Stimulated activated CD4-positive, alpha-beta T cell treated with anti-CD3 and anti-CD28 coated beads, Interleukin-4, amount 100 ng/mL, for 1 hour (primary cell): ENCODE data around the gene IL12A.

Source experiments
- DNase-seq: peaks from one replicate; pipeline ENCODE4 v3.0.0-alpha.2; 2020

IL12A gene

DNA sequence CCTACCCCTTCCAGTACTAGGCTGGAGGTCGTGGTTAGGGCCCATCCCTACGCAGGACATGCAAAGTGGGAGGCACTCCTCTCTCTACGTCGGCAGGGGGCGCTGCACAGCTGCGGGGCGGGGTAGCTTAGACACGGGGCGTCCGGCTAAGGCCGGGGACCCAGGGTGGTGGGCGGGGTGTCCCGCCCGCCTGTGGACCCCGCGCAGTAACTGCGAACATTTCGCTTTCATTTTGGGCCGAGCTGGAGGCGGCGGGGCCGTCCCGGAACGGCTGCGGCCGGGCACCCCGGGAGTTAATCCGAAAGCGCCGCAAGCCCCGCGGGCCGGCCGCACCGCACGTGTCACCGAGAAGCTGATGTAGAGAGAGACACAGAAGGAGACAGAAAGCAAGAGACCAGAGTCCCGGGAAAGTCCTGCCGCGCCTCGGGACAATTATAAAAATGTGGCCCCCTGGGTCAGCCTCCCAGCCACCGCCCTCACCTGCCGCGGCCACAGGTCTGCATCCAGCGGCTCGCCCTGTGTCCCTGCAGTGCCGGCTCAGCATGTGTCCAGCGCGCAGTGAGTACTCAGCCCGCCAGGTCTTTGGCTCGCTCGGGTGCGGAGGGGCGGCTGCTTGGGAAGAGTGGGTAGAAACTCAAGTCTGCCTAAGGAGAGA, at the start of gene IL12A:
TSS of gene IL12A (plus strand) at position 219 of the 655 bp plus-strand sequence.
- DNase-seq = peak; percentile 80

DNA sequence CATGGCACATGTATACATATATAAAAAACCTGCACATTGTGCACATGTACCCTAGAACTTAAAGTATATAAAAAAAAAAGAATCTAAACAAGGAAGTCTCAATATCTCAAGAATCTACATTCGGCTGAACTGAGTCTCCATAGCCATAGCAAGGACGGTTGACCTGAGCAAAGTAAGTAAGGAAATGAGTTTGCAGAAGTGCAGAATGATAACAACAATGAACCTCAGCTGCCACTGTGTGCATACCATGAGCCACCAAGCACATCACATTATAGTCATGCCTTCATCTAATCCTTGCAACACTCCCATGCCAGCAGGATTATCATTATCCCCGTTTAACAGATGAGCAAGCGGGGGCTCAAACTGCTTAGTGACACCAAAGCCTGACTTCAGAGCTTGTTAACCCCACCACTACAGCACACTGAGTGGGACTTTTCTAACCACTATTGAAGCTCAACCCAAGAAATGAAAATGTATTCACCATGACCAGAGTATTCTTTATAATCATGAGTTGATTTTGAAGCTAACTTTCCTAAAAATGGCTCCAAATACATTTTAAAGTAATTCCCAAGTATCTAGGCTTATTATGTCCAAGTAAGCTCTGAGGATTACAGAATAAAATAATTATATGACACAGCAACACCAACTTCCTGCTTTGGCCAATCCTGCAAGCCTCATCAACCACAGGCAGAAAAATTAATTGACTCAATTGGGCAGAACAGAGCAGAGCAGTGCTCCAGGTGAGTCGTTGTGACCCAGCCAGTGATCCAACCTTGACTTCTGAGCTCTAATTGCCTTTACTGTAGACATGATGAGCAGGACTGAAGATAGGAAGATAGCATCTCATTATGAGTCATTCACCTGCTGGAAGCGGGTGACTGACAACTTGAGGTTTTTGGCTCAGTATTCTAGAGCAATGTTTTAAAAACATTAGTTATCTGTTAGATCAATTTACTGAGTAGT, 47.3 kb upstream of the IL12A start:
- DNase-seq = no peak

- no peak for DNase-seq
These were observed 43.9 kb upstream of the IL12A start for GRCh38 chr3:159944781-159945180.

DNA sequence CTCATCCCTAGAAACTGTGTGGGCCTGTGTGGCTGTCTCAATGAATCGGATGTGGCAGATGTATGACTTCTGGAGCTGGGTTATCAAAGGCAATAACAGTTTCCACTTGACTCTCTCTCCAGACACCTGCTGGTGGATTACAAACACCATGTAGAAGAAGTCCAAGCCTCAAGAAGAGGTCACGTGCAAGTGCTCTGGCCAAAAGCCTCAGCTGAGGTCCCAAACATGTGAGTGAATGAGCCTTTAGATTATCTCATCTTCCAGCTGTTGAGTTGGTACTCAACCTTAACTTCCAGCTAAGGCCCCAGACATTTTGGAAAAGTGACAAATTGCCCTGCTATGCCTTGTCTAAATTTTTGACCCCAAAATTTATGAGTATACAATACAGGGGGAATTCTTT, 42.7 kb upstream of the IL12A start:
- no peak for DNase-seq

DNA sequence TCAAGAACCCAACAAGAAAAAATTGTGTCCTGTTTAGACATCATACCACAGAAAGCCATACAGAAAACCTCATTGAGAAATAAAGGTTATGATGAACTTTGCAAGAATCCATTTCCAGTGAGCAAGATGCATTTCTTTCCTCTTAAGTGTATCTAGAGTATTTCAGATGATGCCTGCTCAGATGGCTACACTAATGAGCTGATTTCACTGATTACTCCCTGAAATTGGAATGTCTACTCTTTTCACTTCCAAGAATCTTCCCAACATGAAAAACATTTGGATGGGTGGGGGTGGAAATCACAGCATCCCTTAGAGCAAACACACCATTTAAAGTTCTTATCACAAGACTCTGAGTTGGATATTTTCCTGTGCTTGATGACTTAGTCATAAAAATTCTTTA, 41.4 kb upstream of the IL12A start:
- no peak for DNase-seq

DNA sequence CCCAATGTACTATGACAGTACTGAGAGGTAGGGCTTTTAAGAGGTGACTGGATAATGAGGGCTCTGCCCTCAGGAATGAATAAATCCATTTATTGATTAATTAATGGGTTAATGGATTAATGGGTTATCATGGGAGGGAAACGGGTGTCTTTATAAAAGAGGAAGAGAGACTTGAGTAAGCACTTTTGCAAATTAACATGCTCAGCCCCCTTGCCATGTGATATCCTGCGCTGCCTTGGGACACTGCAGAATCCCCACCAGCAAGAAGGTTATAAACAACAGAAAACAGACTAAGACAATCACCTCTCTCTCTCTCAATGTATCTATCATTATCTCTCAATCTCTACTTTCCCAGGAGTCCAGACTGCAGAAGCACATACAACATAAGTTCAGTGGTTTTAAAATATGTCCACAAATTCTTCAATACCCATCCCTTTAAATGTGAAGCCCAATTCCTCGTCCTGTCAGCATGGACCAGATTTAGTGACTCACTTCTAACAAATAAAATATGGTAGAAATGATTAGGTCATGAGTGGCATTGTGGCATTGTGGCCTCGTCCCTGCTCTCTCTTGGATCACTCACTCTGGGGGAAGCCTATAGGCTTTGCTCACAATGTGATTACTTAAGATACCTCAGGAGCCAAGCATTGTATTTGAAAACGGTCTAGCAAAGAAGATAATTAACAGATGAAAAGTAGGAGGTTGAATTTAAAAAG, 40.0 kb upstream of the IL12A start:
- DNase-seq = no peak

GRCh38 chr3:159950156-159950898, 38.3 kb upstream of the IL12A start:
- DNase-seq = no peak

GRCh38 chr3:159951540-159951939, 37.1 kb upstream of the IL12A start:
- no peak for DNase-seq

DNA sequence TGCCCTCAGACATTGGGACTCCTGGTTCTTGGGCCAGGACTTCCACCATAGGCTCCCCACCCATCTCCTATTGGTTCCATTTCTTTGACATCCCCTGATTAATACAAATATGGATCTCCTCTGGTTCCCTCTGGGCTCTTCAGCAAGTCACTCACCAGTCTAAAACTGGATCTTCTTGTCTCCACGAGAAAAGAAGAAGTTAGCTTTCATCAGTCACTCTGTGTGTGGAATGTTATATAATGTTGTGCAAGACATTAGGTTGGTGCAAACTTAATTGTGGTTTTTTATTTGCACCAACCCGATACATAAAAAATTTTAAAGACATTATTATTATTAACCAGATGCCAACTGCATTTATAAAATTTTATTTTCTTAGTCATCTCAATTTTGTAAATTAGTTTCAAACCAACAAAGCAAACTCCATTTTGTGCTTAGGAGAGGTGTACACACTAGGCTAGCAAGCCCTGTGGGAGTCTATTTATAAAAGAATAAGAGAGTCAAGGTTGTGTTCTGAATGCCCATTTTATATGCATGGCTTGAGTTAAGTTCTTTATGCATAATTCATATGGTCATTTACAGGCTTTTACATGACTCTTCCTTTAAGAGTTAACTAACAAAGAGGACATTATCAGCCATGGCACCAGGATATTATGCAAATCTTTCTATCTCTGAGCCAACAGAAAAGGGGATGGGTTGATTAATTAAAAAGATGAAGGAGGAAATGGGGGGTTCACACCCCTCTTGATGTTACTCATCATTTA, 35.1 kb upstream of the IL12A start:
- DNase-seq = no peak

- DNase-seq = no peak
These were observed 28.2 kb upstream of the IL12A start for GRCh38 chr3:159960188-159961148.

GRCh38 chr3:159964166-159964973, 24.3 kb upstream of the IL12A start:
- DNase-seq = no peak

DNA sequence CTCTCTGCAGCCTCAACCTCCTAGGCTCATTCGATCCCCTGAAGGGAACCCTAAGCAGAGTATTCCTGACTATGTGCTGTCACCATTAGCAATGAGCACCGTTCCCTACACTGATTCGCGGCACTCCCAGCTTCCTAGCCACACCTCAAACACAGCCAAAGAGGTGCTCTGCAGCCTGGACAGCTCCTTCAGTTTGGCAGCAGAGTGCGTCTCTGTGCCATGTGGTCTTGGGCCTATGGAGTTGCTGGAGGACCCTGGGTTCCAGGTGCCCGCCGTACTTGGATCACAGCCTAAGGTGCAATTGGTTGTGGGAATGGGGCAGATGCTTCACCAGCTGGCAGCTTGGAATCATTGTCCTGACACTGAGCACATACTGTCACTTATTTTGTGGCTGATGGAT, 17.3 kb upstream of the IL12A start:
- no peak for DNase-seq

DNA sequence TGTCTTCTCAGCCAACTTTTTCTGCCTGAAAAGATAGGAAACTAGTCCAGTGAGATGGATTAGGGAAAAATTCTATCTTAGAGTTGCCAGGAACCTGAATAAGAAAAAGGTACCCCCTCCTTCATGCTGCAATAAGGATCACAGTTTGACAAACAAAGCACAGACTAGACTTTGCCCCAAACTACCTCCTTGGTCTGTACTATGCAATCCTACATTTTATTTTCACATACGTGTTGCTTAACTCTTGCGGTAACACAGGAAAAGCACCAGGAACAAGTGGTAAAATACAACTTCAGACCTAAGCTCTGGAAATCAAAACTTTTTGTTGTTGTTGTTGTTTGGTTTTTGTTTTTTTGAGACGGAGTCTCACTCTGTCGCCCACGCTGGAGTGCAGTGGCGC, 11.3 kb upstream of the IL12A start:
- DNase-seq = no peak

DNA sequence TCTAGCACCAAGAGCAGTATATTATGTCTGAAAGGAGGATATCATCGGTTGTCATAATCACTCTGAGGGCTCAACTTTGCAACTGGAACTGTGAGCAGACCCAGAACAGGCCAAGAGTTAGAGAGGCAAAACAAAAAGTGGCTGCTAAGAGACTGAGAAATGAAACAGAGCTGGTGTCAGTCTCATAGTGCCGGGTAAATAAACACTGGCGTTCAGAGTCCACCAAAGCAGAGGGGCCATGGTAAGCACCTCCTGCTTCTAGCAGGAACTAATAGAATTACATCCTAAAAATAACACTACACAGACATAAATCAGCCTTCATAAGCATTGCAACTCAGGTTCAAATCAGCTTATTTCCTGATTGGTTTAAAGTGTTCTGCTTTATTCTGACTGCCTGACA, 10.3 kb upstream of the IL12A start:
- no peak for DNase-seq

GRCh38 chr3:159978918-159979703, 9.5 kb upstream of the IL12A start:
- DNase-seq = no peak

- DNase-seq = no peak
These were observed 6.1 kb upstream of the IL12A start for GRCh38 chr3:159982442-159982974.

DNA sequence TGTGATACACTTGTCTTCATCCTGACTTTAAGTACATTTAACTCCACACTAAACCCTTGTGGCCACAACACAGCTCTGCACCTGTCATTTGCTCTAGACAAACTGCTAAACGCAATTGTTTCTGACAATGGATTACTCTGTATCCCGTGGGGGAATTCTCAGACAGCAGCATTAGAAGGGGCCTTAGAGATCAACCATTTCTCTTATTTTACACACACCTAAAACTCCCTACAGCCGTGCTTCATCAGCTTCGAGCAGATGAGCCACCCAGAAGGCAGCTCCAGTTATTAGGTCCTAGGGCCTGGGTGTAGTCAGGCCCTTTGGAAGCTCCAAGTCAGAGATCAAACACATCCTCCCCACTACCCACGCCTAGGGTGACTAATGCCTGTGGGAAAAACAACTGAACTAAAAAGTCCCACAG, 1.3 kb upstream of the IL12A start:
- no peak for DNase-seq

GRCh38 chr3:159989973-159990846, 1.6 kb downstream of the IL12A start:
- DNase-seq = no peak
